Stimulated activated CD8-positive, alpha-beta memory T cell treated with anti-CD3 and anti-CD28 coated beads, Interleukin-12 subunit alpha, Interleukin-12 subunit beta, amount 100 ng/mL, for 24 hours (primary cell): Measurements from ENCODE around the gene HFM1.

Source experiments
- DNase-seq: peaks from one replicate; pipeline ENCODE4 v3.0.0-alpha.2; 2020; ENCODE audit errors: extremely low read depth

Gene HFM1

GRCh38 chr1:91245435-91245834 is 159.2 kb downstream of the HFM1 start:
- DNase-seq: no peak

GRCh38 chr1:91244737-91245136 is 159.9 kb downstream of the HFM1 start:
- DNase-seq: no peak

GRCh38 chr1:91243171-91243570 is 161.5 kb downstream of the HFM1 start:
- no peak for DNase-seq

GRCh38 chr1:91234181-91234580 is 170.5 kb downstream of the HFM1 start:
- DNase-seq: no peak

GRCh38 chr1:91226741-91227140 is 177.9 kb downstream of the HFM1 start:
- DNase-seq: no peak

- DNase-seq: no peak
These were observed 179.8 kb downstream of the HFM1 start for GRCh38 chr1:91224878-91225277.

- no peak for DNase-seq
These were observed 183.6 kb downstream of the HFM1 start for GRCh38 chr1:91221017-91221416.

GRCh38 chr1:91217911-91218310 is 186.7 kb downstream of the HFM1 start:
- DNase-seq: no peak
